Measurements from ENCODE around the gene TREM2. TPM values are rescaled to one million over a fixed set of nuclear protein-coding genes. Genes with fewer than 3 reads are reported as not detected.

Gene TREM2
- total and polyA plus RNA-seq, 2 donors (not counting 1 experiment from before 2014, with no cell fraction given) = 0.33 TPM; not detected in 1

- Mint-ChIP-seq H3K27ac (peak overlapping the region; percentile 93), H3K9me3 (ENCODE audit: insufficient read depth) (peaks cover 9% of the 10 kb centered on the region), H3K4me3 (peak overlapping the region; percentile 61), H3K27me3 (no peaks in the 10 kb centered on the region), H3K4me1 (peaks cover 49% of the 10 kb centered on the region)
- no peak for DNase-seq
- Histone ChIP-seq H4K20me1 (ENCODE audit: control insufficient read depth, insufficient read depth, low read length, poor library complexity, severe bottlenecking) (no peaks in the 10 kb centered on the region), H3K9me3 (ENCODE audit: control extremely low read depth in 1 of 3, control insufficient read depth in 2 of 3, insufficient read depth in 1 of 3, low read length in 2 of 3) (peaks cover 6 to 11% (median 6%) of the 10 kb centered on the region in 3 donors), H3K79me2 (ENCODE audit: control insufficient read depth, insufficient read depth, low read length) (no peaks in the 10 kb centered on the region), H3K27ac (ENCODE audit: low read length in 2 of 2) (peak overlapping the region; percentile 77 to 91), H3K9ac (ENCODE audit: low read length) (no peak overlapping the region), H2AFZ (ENCODE audit: insufficient read depth, low read depth, low read length, poor library complexity, severe bottlenecking) (peak overlapping the region; percentile 64), H3K4me3 (ENCODE audit: control extremely low read depth in 1 of 5, extremely low read depth in 1 of 5, insufficient read depth in 1 of 5, low read depth in 2 of 5, low read length in 4 of 5) (no peak overlapping the region), H3K4me2 (replicated peaks; ENCODE audit: low read depth, low read length, poor library complexity, severe bottlenecking) (peak overlapping the region; percentile 71), H3K36me3 (replicated peaks in 1 of 2; ENCODE audit: control extremely low read depth in 1 of 2, control insufficient read depth in 1 of 2, extremely low read depth in 1 of 2, insufficient read depth in 2 of 2, low read length in 1 of 2) (no peaks in the 10 kb centered on the region), H3K4me1 (ENCODE audit: control insufficient read depth in 2 of 2, insufficient read depth in 2 of 2, low read length in 2 of 2) (peaks cover 31 to 37% of the 10 kb centered on the region in 2 donors), H3K27me3 (replicated peaks in 1 of 4; ENCODE audit: control extremely low read depth in 1 of 4, control insufficient read depth in 3 of 4, insufficient read depth in 4 of 4, low read length in 3 of 4) (no peaks in the 10 kb centered on the region)
- TF ChIP-seq CTCF (IDR thresholded peaks at IDR 0.05) (no peak), EZH2 (IDR thresholded peaks at IDR 0.05; ENCODE audit: borderline replicate concordance, insufficient read depth, low read depth, low read length, poor library complexity, severe bottlenecking) (no peak)
- no peak for ATAC-seq (ENCODE audit: low read depth)
- 98% methylated on average over 4 of the region's 5 CpGs for WGBS (ENCODE audit: insufficient coverage)
- intact Hi-C loops (cut with micrococcal nuclease) = no loop called here
- POLR2A ChIA-PET = no interaction called here
- CTCF ChIA-PET = interaction anchor here (1.2 to 1.7 kb wide), 2 partner anchors 27 to 95 kb away, joined by 3 to 4 read pairs; no protein-coding TSS in a partner anchor
Observed at GRCh38 chr6:41209547-41210320, 46.8 kb upstream of the TREM2 start.

Data from B cell (primary cell).